DMS153 treated with DMSO at 0.1 percent for 48 hours (cell line): ENCODE data around the gene HOTAIR.

Experiments used
- DNase-seq: peaks from one replicate; lab custom pipeline; 2025; ENCODE audit not compliant: unreplicated experiment; lab: John Stamatoyannopoulos, UW

Gene HOTAIR

DNA sequence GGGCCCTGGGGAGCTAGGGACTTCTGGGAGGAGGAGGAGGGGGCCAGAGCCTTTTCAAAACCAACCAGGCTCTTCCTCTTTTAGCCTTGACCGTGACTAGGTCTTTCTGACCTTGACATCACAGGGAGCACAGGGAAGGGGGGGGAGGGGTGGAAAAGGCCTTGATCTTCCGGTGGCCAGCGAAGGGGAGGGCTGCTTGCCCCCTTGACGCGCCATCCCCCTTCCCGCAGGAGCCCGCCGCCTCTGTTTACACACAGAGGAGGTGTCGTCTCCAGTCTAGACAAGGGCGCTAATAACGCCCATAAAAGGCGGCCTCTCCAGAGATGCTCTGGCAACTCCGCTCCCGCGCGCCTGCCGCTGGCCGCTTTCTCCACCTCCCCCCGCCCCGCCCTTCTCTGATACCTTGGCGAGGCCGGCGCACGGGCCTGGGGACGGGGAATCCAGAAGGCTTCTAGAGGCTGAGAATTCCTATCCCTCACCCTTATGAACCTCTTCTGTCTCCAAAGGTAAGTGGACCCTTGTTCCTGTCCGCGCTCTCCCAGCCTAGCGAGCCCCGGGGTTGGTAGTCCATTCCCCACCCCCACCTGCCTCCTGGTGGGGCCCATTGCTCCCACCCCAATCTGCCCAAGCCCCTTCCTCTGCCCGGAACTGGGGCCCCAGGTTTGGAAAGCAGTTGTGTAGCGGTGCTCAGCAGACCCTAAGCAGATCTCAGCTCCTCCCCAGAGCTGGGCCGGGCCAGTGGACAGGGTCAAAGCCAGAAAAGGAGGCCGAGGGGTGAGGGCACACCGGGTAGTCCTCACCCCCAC lies 24.9 kb downstream of the HOTAIR start:
- DNase-seq, result no peak

DNA sequence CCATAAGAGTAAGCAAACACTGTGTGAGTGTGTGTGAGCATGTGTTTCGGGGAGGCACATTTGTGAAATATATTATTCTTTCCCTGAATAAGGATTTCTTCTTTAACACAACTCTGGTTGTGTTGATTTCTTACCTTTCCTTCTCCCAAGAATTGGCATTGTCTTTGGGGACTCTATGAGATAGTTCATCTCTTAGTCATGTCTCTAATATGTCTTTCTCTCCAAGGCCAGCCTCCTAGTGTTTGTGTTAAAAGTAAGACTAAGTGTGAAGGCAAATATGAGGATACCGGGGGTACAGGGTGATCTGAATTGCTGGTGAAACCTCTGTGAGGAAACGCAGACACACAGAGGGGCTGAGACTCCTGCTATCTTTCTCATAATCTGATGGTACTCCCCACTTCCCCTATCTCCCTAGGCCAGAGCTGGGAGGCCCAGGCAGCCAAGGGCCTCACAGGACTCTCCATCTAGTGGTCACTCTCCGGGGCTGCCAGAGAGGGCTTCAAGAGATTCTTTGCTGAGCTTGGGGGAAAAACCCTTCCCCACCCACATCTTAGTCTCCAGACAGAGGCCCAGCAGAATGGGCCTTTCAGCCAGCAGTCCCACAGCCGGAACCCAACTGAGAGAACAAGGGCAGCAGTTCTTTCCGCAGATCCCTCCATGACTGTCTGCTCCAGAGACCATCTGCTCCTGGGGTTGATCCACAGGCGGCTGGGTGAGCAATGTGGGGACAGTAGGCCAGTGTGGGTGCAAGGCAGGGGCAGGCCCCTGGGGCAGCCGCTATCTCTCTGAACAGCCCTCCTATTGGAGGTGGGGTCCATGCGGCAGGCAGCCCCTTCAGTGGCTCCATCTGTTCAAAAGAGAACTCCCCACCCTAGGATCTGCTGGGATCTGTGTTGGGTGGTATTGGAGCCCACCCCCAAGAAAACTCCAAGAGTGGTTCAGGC lies 25.8 kb downstream of the HOTAIR start:
- DNase-seq, result no peak

DNA sequence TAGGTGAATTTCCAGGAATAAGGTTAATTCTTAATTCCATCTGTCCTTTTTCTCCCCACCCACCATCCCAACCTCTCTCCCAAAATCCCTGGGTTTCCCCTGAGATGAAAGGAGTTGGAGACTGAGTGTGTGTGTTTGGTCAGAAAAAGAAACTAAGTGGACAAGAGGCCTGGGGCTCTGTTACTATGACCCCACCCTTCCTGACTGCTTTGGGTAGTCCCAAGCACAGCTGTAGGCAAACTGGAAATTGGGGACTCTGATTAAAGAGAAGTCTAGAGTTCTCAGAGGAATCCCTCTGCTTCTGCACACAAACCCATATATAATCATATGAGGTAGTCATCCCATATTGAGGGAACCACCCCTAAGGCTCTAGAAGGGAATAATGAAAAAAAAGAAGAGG lies 27.0 kb downstream of the HOTAIR start:
- no peak for DNase-seq

DNA sequence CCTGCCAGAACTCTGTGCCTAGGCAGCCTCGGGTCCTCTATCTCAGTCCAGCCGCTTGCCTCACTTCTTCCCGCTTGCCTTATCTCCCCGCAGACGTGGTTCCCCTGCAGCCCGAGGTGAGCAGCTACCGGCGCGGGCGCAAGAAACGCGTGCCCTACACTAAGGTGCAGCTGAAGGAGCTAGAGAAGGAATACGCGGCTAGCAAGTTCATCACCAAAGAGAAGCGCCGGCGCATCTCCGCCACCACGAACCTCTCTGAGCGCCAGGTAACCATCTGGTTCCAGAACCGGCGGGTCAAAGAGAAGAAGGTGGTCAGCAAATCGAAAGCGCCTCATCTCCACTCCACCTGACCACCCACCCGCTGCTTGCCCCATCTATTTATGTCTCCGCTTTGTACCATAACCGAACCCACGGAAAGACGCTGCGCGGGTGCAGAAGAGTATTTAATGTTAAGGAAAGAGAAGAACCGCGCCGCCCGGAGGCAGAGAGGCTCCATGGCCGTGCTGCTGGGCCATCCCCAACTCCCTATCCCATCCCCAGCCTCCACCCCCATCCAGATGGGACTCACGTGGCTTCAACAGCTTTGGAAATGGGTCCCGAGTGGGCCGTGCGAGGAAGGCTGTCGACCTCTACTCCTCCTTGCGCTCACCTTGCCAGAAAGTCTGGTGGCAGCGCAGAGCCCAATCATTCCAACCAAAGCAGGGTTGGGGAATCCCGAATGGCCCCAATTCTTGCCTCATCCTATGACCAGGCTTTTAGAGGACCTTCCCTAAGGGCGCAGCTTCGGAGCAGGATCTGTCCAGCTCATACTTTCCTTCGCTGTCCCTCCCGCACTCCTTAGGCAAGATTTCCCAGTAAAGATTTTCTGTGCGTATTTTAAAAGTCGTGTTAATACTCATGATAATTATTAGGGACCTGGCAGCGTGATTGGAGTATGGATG lies 29.6 kb downstream of the HOTAIR start:
- DNase-seq, result no peak

DNA sequence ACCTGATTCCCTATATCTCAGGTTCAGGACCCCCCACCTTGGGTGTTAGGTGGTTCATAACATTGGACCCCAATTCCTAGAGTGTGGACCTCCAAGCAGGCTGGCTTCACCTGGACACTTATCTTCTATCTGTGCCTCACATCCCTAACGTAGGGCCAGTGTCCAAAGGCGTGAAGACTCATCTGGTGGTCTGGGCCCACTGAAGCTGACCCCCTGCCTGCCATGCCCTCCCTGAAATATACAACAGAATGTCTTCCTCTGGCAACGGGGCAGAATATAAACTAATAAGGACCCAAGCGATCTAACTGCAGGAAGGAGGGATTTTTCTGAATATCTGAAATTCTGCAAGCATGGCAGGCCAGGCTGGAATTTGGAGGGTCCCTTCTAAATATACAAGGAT lies 30.5 kb downstream of the HOTAIR start:
- no peak for DNase-seq

DNA sequence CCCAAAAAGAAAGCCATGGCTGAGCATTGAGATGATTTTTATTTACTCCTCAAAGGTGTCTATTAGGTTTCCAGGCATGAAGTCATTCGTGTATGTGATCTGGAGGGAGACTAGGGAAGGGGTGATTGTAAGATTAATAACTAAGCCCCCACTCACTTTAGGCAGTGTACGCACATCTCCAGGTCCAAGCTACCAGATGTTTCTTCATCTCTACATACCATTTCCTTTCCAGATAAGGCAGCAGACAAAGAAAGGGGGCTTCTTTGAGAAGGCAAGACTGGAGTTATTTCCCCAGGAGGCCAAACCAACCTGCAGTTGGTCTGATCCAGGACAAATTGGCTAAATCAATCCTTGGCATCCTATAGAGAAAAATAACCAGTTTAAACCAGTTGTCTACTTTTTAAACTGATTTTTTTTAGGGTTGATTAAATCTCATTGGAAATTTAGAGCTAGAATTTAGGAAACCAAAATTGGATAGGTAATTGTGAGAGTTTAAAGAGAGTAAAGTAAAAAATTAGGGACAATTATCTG lies 32.2 kb downstream of the HOTAIR start:
- no peak for DNase-seq

DNA sequence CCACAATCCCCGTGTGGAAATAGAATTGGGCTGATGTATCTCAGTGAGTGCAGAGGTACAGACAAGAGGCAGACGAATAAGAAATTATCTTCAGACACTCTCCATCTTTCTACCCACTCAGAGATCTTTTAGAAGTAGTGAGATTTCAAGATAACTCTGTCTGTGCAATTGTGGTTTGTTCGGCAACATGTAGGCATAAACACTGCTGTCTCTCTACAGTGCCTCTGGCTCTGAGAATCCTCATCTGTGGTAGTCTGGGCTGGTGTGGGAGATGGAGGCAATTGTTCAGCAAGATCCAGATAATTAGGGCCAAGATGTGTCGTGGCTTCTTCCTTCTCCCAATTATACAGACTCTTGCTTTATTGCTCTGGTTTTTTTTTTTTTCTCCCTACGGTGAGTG lies 33.0 kb downstream of the HOTAIR start:
- DNase-seq, result no peak

DNA sequence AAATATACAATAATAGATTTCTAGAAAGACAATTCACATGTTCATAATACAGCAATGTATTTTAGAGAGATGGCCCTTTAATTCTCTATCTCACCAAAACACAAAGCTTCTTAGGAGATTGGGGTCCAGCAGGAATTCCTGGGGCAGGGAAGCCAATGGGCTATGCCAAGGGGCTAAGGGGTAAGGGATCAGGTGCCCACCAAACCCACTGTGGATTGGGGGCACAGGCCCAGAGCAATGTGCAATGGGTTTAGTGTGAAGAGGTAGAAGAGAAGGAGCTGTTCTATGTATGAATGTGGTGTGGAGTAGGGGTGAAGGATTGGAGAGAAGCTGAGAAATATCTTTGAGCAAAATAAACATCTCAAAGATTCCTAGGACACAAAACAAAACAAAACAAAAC lies 33.6 kb downstream of the HOTAIR start:
- no peak for DNase-seq

DNA sequence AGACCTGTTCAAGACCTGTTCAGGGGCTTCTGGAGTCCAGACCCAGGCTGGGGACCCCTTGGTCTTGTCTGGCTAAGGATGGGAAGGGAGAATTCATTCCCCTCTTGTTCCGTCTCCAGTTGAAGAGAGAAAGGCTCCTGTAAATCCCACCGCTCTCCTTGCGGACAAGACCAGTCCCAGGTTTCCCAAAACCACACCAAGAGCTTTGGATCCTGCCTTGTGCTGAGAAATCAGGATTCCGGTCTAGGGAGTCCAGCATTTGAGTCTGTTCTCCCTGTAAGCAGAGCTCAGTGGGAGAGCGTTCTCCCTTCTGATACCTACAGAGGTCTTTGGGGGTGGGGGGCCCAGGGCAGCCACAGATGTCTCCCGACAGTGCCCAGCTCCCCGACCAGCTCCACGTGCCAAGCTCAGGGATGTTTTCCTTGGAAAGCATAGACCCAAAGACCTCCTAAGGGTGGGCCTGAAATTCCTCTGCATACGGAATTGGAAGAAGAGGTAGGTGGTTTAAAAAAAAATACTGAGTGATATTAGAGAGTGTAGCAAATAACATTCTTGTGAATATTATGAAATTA lies 34.2 kb downstream of the HOTAIR start:
- DNase-seq, result no peak

DNA sequence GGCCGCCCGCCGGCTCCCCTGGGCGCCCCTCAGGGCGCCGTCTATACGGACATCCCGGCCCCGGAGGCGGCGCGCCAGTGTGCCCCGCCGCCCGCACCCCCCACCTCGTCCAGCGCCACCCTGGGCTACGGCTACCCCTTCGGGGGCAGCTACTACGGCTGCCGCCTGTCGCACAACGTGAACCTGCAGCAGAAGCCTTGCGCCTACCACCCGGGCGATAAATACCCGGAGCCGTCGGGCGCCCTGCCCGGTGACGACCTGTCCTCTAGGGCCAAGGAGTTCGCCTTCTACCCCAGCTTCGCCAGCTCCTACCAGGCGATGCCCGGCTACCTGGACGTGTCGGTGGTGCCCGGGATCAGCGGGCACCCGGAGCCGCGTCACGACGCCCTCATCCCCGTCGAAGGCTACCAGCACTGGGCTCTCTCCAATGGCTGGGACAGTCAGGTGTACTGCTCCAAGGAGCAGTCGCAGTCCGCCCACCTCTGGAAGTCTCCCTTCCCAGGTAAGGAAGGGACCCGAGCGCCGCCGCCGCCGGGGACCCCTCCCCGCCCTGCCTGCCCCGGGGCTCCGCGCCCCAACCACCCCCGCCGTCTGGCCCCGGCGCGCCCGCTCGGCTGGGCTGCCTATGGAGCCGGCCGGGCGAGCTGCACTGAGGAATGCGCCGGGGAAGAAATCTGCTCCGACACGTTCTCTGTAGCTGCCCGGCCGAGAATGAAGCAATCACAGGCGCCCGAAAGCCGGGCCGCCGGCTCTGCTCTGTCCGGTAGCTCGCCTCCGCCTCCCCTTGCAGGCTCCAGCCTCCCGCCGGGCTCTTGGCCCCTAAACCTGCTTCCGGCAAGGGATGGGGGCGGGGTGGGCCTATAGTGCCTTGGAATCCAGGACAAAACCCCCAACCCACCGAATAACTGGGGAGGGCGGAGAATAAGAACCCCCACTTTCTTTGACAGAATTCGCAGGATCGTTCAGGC lies 35.3 kb downstream of the HOTAIR start:
- no peak for DNase-seq

DNA sequence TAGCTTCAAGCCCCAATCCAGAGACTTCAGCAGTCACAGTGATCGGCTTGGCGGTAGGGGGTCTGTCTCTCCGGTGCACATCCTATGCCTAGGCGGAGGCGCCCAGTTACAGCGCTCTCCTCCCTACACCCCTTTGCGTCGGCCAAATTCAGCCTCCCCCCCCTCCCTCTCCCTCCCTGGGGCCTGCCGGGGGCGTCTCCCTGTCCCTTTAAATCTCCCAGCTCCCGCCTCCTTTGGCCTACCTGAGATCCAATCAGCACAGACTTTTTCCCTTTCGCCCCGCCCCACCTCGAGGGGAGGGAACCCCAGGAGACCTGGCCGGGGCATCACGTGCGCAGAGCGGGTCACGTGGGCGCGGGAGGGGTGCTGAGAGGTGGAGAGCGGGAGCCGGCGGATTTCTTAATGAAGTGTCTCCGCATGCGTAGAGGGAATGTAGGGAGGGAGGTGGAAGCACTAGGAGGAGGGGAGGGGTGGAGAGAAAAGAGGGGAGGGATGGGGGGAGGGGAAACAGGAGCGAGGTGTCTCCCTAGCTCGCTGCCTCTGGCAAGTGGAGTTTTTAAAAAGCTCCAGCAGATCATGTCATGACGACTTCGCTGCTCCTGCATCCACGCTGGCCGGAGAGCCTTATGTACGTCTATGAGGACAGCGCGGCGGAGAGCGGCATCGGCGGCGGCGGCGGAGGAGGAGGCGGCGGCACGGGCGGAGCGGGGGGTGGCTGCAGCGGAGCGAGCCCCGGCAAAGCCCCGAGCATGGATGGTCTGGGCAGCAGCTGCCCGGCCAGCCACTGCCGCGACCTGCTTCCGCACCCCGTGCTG lies 36.2 kb downstream of the HOTAIR start, which contains the start of gene HOXC13:
Gene HOXC13, plus strand, starts transcription at position 506 of the 815 bp plus-strand sequence. Its CDS starts 76 bp downstream, at position 582.
- DNase-seq, result no peak

DNA sequence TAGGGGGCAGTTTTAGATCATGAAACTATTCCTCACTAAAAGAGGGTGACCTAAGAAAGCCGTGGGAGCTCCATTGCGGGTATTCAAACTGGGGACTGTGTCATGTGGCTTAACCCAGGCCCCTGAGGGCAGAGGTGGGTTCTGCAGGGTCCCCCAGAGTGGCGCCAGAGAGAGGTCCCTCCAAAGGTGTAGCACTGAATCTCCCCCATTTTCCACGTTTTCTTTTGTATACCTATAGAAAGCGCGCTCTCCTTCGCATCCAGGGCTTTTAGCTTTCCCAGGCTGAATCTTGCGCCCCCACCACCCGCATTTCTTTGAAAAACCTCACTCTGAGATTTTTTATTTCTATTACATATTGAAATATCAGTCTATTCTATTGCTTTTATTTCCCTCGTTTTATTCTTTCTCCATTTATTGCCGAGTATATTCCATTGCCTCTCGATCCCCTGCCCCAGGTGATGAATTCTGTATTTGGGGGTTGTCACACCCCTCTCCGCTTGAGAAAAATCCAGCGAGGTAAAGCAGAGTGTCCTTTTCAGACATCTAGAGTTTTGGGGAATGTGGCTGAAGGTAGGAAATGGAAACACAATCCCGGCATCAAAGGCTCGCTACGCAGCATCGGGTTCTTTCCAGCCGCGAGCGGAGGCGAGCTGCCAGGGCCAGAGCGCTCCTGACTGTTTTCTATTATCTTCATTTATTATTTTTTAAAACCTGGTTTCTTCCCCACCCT lies 37.0 kb downstream of the HOTAIR start:
- no peak for DNase-seq

DNA sequence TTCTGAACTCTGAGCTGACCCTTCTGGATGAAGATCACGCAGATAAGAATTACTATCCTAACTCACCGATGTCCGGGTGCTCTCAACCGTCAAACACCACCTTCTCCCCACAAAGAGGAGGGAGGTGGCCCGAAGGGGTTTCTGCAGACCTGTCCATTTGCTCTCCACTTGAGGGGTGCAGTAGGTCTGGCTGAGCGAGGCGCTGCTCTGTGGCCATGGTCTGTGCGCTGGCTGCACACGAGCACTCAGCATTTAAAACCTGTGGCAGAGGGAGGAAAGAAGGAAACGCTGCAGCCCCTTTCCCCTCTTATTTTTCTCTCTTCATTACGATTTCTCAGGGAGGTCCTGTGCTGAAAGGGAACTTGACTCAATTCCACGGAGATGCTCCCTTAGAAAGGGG lies 37.7 kb downstream of the HOTAIR start:
- no peak for DNase-seq

DNA sequence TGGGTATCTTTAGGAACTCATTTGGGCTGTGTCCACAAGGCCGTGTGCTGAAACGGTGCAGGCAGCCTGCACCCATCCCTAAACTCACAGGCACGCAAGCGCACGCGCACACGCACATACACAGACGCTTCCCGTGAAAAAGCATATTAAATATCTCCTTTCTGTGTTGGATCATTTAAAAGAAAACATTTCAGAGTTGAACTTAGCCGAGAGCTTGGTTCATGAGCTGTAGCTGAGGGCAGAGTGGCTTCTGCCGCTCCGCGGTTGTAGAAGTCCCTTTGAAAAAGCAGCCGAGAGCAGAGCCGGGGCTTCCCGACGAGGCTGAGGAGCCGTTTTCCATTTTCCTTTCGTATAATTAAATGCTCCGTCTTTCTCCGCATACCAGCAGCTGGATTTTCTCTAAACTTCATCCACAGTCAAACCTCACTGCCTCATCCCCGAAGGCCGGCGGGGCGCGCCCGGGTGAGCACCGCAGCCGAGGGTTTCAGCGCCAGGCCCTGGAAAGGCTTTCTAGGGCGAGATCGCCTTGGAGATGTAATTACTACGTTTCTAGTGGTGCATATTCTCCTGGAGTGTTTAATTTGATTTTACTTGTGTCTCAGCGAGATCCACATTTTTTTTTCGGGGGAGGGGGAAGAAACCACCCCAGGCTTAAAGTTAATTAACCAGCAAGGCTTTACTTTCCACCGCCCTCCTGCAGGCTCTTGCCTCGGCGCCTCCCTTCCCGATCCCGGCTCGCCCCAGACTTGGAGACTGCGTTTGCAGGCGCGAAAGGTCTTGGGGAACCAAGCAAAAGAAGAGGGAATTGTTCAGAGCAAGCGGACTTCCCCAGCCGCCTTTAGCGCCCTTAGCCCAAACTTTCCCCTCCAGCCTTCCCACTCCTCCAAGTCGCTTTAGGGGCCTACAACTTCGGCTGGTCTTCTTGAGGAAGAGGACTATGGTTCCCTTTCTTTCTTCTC lies 39.1 kb downstream of the HOTAIR start:
- DNase-seq, result no peak

DNA sequence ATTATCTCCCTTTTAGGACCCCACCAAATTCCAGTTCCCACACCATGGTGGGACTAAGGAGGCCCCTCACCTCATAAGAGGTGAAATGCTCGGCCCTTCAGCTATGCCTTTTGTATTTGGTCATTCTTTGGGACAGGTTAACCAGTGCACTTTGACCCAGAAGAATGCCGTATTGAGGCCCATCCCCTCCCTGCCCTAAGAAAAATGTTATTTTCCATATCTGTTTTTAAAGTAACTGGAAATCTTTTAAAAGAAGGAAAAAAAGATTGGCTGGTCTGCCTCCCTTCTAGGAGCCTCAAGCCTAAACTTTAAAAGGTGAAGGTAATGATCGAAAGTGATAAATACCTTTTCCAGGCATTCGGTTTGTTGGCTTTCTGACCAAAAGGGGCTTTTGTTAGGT lies 41.8 kb downstream of the HOTAIR start:
- DNase-seq, result no peak

DNA sequence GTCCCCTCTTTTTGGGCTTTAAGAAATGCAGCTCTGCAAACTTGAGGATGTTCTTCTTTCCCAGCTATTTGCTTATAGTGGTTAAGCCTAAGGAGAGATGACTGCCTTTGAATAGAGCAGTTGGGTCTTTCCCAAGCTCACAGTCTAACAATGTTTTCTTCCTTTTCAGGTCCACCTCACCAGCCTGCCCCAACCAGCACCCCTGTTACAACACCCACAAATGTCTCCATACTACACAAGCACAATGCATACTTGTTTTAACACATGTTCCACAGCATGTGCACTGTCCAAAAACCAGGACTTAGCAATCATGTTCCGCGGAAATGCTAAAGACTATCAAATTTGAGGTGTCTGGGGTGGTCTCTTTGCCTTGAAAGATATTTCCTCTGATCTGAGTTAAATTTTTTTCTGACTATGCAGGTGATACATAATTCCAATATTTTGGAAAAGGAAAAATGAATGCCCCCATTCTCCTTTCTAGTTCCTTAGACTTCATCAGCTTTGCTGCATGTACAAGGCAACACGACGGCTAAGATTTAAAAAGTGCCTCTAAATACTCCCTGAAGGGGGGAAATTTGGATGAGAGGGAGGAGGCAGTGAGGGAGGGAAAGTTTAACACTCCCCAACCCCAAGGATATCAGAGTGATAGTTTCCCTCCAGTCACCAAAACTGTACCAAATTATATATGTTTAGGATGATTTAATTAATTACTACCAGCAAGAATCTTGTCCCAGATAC lies 42.7 kb downstream of the HOTAIR start:
- no peak for DNase-seq
